ENCODE measurements around the gene JADE1. TPM values are rescaled to one million over a fixed set of nuclear protein-coding genes. Genes with fewer than 3 reads are reported as not detected.
A peak's percentile ranks its signal among the peaks of the same experiment; 100 is the strongest.

JADE1 gene
- total RNA-seq, 4 donors from 2014 or later = 14.0 to 38.5 (median 26.0) TPM

DNA sequence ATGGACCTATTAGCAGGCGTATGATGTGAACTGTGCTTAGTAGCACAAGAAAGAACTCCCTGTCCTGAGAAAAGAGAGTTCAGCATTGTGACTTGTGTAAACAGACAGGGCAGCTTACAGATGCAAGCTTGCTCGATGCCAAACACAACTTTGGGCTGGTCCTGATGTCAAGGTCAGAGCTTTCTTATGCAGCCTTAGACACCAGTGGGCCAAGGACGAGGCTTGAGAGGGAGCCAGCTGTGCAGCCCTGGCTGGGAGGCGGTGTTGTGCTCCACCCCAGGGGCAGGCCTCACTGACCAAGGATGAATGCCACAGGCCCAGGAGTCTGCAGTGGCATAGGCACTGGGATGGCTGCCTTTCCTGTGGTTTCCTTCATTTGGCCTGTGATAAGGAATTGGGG, 35.4 kb downstream of the JADE1 start:
- peaks cover 7% of the 10 kb centered on the region for H3K4me1 ChIP-seq
- 80% methylated on average over 4 of the region's 4 CpGs for WGBS
- H3K4me3 ChIP-seq = no peak overlapping the region
- peaks cover 60% of the 10 kb centered on the region for H3K36me3 ChIP-seq
- no peak for DNase-seq (ENCODE audit: low spot score in 2 of 2)
- no peaks in the 10 kb centered on the region for H3K27me3 ChIP-seq
- TF ChIP-seq EP300 (IDR thresholded peaks at IDR 0.05) (no peak), CTCF (IDR thresholded peaks at IDR 0.05) (no peak), POLR2AphosphoS5 (IDR thresholded peaks at IDR 0.05) (no peak), POLR2A (IDR thresholded peaks at IDR 0.05) (no peak)
- peak overlapping the region; percentile 63 for H3K27ac ChIP-seq
- H3K9me3 ChIP-seq = no peaks in the 10 kb centered on the region

- H3K36me3 ChIP-seq = peaks cover 71% of the 10 kb centered on the region
Measured at GRCh38 chr4:128846063-128846462, 36.6 kb downstream of the JADE1 start.

GRCh38 chr4:128847082-128847724, 37.7 kb downstream of the JADE1 start:
- Histone ChIP-seq H3K36me3 (peaks cover 81% of the 10 kb centered on the region), H3K4me1 (no peaks in the 10 kb centered on the region), H3K27ac (no peak overlapping the region), H3K27me3 (no peaks in the 10 kb centered on the region), H3K9me3 (no peaks in the 10 kb centered on the region), H3K4me3 (no peak overlapping the region)
- 89% methylated on average over 7 of the region's 7 CpGs for whole genome bisulfite sequencing
- no peak for TF ChIP-seq CTCF (IDR thresholded peaks at IDR 0.05)
- TF ChIP-seq POLR2AphosphoS5 (IDR thresholded peaks at IDR 0.05) = no peak
- no peak for TF ChIP-seq EP300 (IDR thresholded peaks at IDR 0.05)
- no peak for TF ChIP-seq POLR2A (IDR thresholded peaks at IDR 0.05)
- DNase-seq (ENCODE audit: low spot score in 2 of 2) = no peak

More at GRCh38 chr4:128846063-128846462, 36.6 kb downstream of the JADE1 start:
- Histone ChIP-seq H3K4me3 (no peak overlapping the region), H3K9me3 (no peaks in the 10 kb centered on the region), H3K4me1 (peaks cover 2% of the 10 kb centered on the region), H3K27me3 (no peaks in the 10 kb centered on the region), H3K27ac (peak overlapping the region; percentile 63)
- no peak for TF ChIP-seq CTCF (IDR thresholded peaks at IDR 0.05)
- no peak for TF ChIP-seq POLR2AphosphoS5 (IDR thresholded peaks at IDR 0.05)
- TF ChIP-seq EP300 (IDR thresholded peaks at IDR 0.05) = no peak
- no peak for TF ChIP-seq POLR2A (IDR thresholded peaks at IDR 0.05)
- WGBS = 90% methylated on average over 4 of the region's 4 CpGs
- DNase-seq (ENCODE audit: low spot score in 2 of 2) = no peak

GRCh38 chr4:128848461-128848860, 39.0 kb downstream of the JADE1 start:
- H3K4me1 ChIP-seq = no peaks in the 10 kb centered on the region
- H3K27me3 ChIP-seq = no peaks in the 10 kb centered on the region
- WGBS = 100% methylated on average over 3 of the region's 3 CpGs
- no peak for DNase-seq (ENCODE audit: low spot score in 2 of 2)
- TF ChIP-seq POLR2AphosphoS5 (IDR thresholded peaks at IDR 0.05) (no peak), POLR2A (IDR thresholded peaks at IDR 0.05) (no peak), CTCF (IDR thresholded peaks at IDR 0.05) (no peak), EP300 (IDR thresholded peaks at IDR 0.05) (no peak)
- no peak overlapping the region for H3K4me3 ChIP-seq
- H3K9me3 ChIP-seq = no peaks in the 10 kb centered on the region
- peaks cover 93% of the 10 kb centered on the region for H3K36me3 ChIP-seq
- no peak overlapping the region for H3K27ac ChIP-seq

DNA sequence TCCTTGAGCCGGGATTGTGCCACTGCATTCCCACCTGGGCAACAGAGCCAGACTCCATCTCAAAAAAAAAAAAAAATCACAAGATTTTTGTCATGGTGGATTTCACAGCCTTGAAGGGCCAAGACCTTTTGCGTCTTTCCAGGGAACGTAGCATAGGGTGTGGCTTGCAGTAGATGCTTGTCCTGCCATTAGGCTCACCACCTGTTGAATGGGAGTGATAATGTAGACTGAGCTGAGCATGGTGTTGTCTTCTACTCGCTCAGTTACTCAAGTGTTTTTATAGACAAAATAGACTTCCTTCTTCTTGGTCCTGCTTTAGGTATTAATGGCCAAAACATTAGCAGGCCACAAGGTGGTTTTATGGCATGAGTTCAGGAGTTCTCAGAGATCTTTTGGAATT, 40.8 kb downstream of the JADE1 start:
- Histone ChIP-seq H3K27me3 (no peaks in the 10 kb centered on the region), H3K36me3 (peaks cover 96% of the 10 kb centered on the region), H3K27ac (no peak overlapping the region), H3K4me3 (no peak overlapping the region), H3K9me3 (no peaks in the 10 kb centered on the region), H3K4me1 (no peaks in the 10 kb centered on the region)
- 93% methylated on average over 4 of the region's 4 CpGs for WGBS
- DNase-seq (ENCODE audit: low spot score in 2 of 2) = no peak
- TF ChIP-seq CTCF (IDR thresholded peaks at IDR 0.05) (no peak), POLR2A (IDR thresholded peaks at IDR 0.05) (no peak), POLR2AphosphoS5 (IDR thresholded peaks at IDR 0.05) (no peak), EP300 (IDR thresholded peaks at IDR 0.05) (no peak)

Data from suprapubic skin (tissue), 4 donors.